Inferior parietal cortex (tissue), 1 donor: ENCODE data around the gene SLCO1A2.

Experiments used
- DNase-seq: peaks from one replicate; pipeline ENCODE4 v3.0.0-alpha.2; 2016; ENCODE audit errors: extremely low spot score

The SLCO1A2 gene

GRCh38 chr12:21328578-21328977, 6.1 kb downstream of the SLCO1A2 start:
- DNase-seq, result no peak

- peak; percentile 77 for DNase-seq
These were observed 10.2 kb downstream of the SLCO1A2 start for GRCh38 chr12:21324551-21324950.

- peak; percentile 30 for DNase-seq
These were observed 11.0 kb downstream of the SLCO1A2 start for GRCh38 chr12:21323736-21324135.

- DNase-seq, result no peak
These were observed 25.9 kb downstream of the SLCO1A2 start for GRCh38 chr12:21308785-21309184.

GRCh38 chr12:21305661-21306060, 29.1 kb downstream of the SLCO1A2 start:
- DNase-seq, result no peak

- no peak for DNase-seq
These were observed 34.1 kb downstream of the SLCO1A2 start for GRCh38 chr12:21300632-21301031.

- peak; percentile 42 for DNase-seq
These were observed 37.8 kb downstream of the SLCO1A2 start for GRCh38 chr12:21296751-21297406.

- DNase-seq, result no peak
These were observed 38.4 kb downstream of the SLCO1A2 start for GRCh38 chr12:21296348-21296747.

GRCh38 chr12:21294176-21294575, 40.5 kb downstream of the SLCO1A2 start:
- DNase-seq, result no peak

GRCh38 chr12:21292111-21292510, 42.6 kb downstream of the SLCO1A2 start:
- no peak for DNase-seq

- no peak for DNase-seq
These were observed 45.0 kb downstream of the SLCO1A2 start for GRCh38 chr12:21289698-21290097.

- DNase-seq, result no peak
These were observed 57.9 kb downstream of the SLCO1A2 start for GRCh38 chr12:21276826-21277225.

GRCh38 chr12:21265932-21266331, 68.8 kb downstream of the SLCO1A2 start:
- no peak for DNase-seq

- no peak for DNase-seq
These were observed 70.5 kb downstream of the SLCO1A2 start for GRCh38 chr12:21264232-21264631.

GRCh38 chr12:21257172-21257571, 77.5 kb downstream of the SLCO1A2 start:
- no peak for DNase-seq

- DNase-seq, result no peak
These were observed 82.6 kb downstream of the SLCO1A2 start for GRCh38 chr12:21252070-21252469.

- peak; percentile 44 for DNase-seq
These were observed 86.0 kb downstream of the SLCO1A2 start for GRCh38 chr12:21248679-21249078.

GRCh38 chr12:21239866-21240265, 94.9 kb downstream of the SLCO1A2 start:
- no peak for DNase-seq

GRCh38 chr12:21234395-21234794, 100.3 kb downstream of the SLCO1A2 start:
- DNase-seq, result no peak

GRCh38 chr12:21223930-21224329, 110.8 kb downstream of the SLCO1A2 start:
- DNase-seq, result no peak

GRCh38 chr12:21221778-21222177, 112.9 kb downstream of the SLCO1A2 start:
- DNase-seq, result no peak

- no peak for DNase-seq
These were observed 113.6 kb downstream of the SLCO1A2 start for GRCh38 chr12:21221072-21221471.

GRCh38 chr12:21220266-21220665, 114.5 kb downstream of the SLCO1A2 start:
- no peak for DNase-seq

GRCh38 chr12:21219206-21219605, 115.5 kb downstream of the SLCO1A2 start:
- no peak for DNase-seq
